Activated naive CD4-positive, alpha-beta T cell treated with anti-CD3 and anti-CD28 coated beads, Interleukin-2, amount 10 ng/mL, durations not matched to agents 7 days and 5 days (primary cell): Measurements from ENCODE around the gene NOP56.
A peak's percentile ranks its signal among the peaks of the same experiment; 100 is the strongest.

Source experiments
- CTCF ChIA-PET: fragments of 350-600 bp; sonication (Branson Sonifier 250); formaldehyde crosslinking; loops from one replicate; lab custom pipeline; 2021; ENCODE audit warnings: antibody characterized with exemption; lab: Charles Lee
- DNase-seq: peaks from one replicate; pipeline ENCODE4 v3.0.0-alpha.2; 2020
- H3K27ac Mint-ChIP-seq: one replicate; pipeline ENCODE4 v1.8.0; 2021; ENCODE audit warnings: mild to moderate bottlenecking, moderate library complexity, mixed read lengths
- H3K27me3 Mint-ChIP-seq: one replicate; pipeline ENCODE4 v1.8.0; 2021; ENCODE audit warnings: mild to moderate bottlenecking, mixed read lengths
- H3K36me3 Mint-ChIP-seq: one replicate; pipeline ENCODE4 v1.8.0; 2021; ENCODE audit warnings: mixed read lengths
- H3K4me1 Mint-ChIP-seq: one replicate; pipeline ENCODE4 v1.8.0; 2021; ENCODE audit warnings: mixed read lengths
- H3K4me3 Mint-ChIP-seq: one replicate; pipeline ENCODE4 v1.8.0; 2021; ENCODE audit warnings: mild to moderate bottlenecking, moderate library complexity, mixed read lengths
- H3K9me3 Mint-ChIP-seq: one replicate; pipeline ENCODE4 v1.8.0; 2021; ENCODE audit warnings: mixed read lengths

Gene NOP56

DNA sequence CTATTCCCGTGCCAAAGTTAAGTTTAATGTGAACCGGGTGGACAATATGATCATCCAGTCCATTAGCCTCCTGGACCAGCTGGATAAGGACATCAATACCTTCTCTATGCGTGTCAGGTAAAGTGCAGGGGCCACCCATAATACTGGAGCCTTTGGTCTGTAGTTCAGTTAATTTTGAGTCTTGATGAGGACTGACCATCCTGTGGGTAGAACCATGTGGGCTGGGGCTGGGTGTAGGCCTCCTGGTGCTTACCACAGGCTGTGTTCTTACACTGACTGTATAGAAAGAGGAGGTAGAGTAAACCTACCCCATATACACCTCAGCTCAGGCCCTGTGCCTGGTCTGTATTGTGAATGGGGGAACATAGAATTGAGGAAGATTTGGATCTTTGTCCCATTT, 2.4 kb downstream of the NOP56 start:
- peak overlapping the region; percentile 31 for H3K27ac Mint-ChIP-seq
- no peaks in the 10 kb centered on the region for H3K9me3 Mint-ChIP-seq
- peaks cover 61% of the 10 kb centered on the region for H3K36me3 Mint-ChIP-seq
- H3K27me3 Mint-ChIP-seq = no peaks in the 10 kb centered on the region
- H3K4me3 Mint-ChIP-seq = peak overlapping the region; percentile 89
- peaks cover 71% of the 10 kb centered on the region for H3K4me1 Mint-ChIP-seq
- CTCF ChIA-PET = interaction anchor here (1.7 to 2.1 kb wide), 2 partner anchors 9 to 133 kb away, joined by 4 to 6 read pairs; partner anchors contain the start of gene IDH3B
- no peak for DNase-seq

DNA sequence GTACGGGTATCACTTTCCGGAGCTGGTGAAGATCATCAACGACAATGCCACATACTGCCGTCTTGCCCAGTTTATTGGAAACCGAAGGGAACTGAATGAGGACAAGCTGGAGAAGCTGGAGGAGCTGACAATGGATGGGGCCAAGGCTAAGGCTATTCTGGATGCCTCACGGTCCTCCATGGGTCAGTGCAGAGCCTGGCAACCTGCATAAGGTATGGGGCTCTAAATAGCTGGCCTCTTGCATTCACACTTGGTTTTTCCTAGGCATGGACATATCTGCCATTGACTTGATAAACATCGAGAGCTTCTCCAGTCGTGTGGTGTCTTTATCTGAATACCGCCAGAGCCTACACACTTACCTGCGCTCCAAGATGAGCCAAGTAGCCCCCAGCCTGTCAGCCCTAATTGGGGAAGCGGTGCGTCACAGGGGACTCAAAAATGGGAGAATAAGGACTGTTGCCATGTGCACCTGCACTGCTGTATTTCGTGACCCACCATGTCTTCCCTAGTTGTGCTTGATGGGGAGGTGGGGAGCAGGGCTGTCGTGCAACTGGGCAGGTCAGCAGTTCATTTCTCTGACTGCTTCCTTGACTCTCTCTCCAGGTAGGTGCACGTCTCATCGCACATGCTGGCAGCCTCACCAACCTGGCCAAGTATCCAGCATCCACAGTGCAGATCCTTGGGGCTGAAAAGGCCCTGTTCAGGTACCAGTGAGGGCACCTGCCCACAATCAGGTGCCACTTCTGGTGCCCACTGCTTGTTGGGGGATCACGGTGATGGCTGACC, 3.1 kb downstream of the NOP56 start:
- Mint-ChIP-seq H3K36me3 (peaks cover 66% of the 10 kb centered on the region), H3K9me3 (no peaks in the 10 kb centered on the region), H3K4me1 (peaks cover 65% of the 10 kb centered on the region), H3K4me3 (peak overlapping the region; percentile 89), H3K27me3 (no peaks in the 10 kb centered on the region), H3K27ac (peak overlapping the region; percentile 31)
- DNase-seq = no peak
- CTCF ChIA-PET = interaction anchor here (1.1 to 2.1 kb wide), 3 partner anchors 8 to 133 kb away, joined by 3 to 6 read pairs (median 4); partner anchors contain the start of gene IDH3B

DNA sequence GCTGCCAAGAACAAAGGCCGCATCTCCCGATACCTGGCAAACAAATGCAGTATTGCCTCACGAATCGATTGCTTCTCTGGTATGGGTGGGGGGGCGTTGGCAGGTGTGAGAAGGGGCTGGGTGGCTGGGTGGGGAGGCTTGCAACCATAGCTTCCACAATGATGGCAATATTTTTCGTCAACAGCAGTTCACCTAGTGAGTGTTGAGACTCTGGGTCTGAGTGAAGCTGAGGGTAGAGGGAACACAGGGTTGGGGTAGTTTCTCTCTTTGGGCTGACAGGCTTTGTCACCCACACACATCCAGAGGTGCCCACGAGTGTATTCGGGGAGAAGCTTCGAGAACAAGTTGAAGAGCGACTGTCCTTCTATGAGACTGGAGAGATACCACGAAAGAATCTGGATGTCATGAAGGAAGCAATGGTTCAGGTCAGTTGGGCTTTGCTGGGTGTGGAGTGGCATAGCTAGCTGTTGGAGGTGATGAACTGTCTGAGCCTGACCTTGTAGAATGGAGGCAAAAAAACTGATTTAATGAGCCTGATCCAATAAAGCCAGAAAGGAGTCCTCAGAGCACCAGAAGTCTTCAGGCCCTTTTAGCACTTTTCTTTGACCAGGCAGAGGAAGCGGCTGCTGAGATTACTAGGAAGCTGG, 4.2 kb downstream of the NOP56 start:
- H3K4me3 Mint-ChIP-seq = no peak overlapping the region
- DNase-seq = no peak
- CTCF ChIA-PET = interaction anchor here (1.1 kb wide), 1 partner anchor 132 kb away, joined by 3 read pairs; no protein-coding TSS in a partner anchor
- H3K9me3 Mint-ChIP-seq = no peaks in the 10 kb centered on the region
- H3K27ac Mint-ChIP-seq = no peak overlapping the region
- peaks cover 61% of the 10 kb centered on the region for H3K4me1 Mint-ChIP-seq
- H3K36me3 Mint-ChIP-seq = peaks cover 73% of the 10 kb centered on the region
- no peaks in the 10 kb centered on the region for H3K27me3 Mint-ChIP-seq

DNA sequence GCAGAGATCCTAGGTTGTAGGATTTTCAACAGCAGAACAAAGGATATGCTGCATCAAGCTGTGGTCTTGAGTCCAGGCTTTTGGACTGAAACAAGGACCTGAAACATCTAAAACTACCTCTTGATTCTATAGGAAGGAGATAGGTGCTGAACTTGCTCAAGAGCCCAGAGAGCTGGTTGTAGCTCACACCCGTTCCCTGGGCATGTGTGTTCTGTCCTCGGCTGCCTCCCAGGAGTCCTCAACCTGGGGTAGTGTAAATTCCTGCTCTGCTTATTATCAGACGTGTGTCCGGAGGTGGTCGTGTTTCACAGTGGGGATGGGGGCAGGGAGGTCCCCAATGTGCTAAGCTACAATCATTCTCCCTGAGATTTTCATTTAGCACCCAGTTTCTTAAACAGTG, 4.8 kb downstream of the NOP56 start:
- H3K4me3 Mint-ChIP-seq = no peak overlapping the region
- no peak for DNase-seq
- H3K4me1 Mint-ChIP-seq = peaks cover 66% of the 10 kb centered on the region
- H3K27me3 Mint-ChIP-seq = no peaks in the 10 kb centered on the region
- H3K27ac Mint-ChIP-seq = no peak overlapping the region
- CTCF ChIA-PET = interaction anchor here (0.6 kb wide), 1 partner anchor 251 kb away, joined by 3 read pairs; no protein-coding TSS in a partner anchor
- H3K9me3 Mint-ChIP-seq = no peaks in the 10 kb centered on the region
- peaks cover 78% of the 10 kb centered on the region for H3K36me3 Mint-ChIP-seq

DNA sequence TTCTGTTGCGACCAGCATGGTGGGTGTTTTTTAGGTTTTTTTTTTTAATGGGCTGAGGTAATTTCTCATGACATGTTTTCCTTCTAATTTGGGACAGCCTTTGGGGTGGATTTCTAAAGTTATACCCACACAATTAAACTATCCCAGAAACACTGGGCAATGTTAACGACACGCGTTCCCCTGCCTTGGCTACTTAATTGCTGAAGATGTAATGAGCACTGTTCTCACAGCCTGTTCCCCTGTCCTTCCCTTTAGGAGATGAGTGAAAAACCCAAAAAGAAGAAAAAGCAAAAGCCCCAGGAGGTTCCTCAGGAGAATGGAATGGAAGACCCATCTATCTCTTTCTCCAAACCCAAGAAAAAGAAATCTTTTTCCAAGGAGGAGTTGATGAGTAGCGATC, 5.2 kb downstream of the NOP56 start:
- H3K4me3 Mint-ChIP-seq = no peak overlapping the region
- no peaks in the 10 kb centered on the region for H3K9me3 Mint-ChIP-seq
- no peaks in the 10 kb centered on the region for H3K27me3 Mint-ChIP-seq
- no peak for DNase-seq
- H3K4me1 Mint-ChIP-seq = peaks cover 68% of the 10 kb centered on the region
- CTCF ChIA-PET = interaction anchor here (0.6 kb wide), 1 partner anchor 251 kb away, joined by 3 read pairs; no protein-coding TSS in a partner anchor
- H3K27ac Mint-ChIP-seq = no peak overlapping the region
- H3K36me3 Mint-ChIP-seq = peaks cover 79% of the 10 kb centered on the region

DNA sequence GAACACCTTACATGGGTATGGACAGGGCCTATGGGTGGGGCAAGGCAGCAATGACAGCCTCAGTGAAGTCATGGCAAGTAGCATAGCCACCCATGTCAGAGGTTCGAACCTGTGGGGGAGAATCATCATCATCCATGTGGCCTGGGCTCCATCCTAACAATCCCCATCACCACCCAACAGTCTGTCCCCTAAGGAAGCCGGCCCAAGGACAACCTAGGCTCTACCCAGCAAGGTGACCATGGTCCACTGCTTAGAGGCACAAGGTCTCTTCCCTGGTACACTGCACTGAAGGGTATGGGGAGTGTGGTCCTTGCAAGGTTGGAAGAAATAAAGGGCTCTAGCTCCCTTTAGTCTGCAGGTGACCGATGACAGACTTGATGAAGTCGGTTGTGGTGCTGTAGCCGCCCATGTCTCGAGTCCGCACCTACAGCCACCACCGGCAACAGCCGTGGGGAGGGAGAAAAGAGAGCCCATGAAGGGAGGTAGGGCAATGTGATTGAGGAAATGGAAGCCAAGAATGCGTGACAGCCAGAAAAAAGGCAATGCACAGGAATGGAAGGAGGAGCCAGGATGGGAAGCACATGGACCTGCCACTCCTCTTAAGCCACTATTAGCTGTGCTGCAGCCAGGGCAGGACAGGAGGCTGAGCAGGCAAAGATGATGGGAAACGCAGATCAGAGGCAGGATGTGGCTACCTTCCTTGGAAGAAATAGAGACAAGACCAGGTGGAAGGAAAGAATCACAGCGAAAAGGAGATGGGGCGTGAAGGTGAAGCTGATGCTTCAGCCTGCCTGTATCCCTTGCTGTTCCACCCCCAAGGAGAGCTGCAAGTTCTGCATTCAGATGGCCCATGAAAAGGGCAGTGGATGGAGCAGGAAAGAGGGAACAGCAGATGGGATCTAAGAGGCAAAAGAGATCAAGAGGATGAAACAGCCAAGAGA, 6.3 kb downstream of the NOP56 start:
- Mint-ChIP-seq H3K36me3 (peaks cover 74% of the 10 kb centered on the region), H3K27me3 (no peaks in the 10 kb centered on the region), H3K4me3 (no peak overlapping the region), H3K27ac (peak overlapping the region; percentile 78), H3K4me1 (peaks cover 70% of the 10 kb centered on the region), H3K9me3 (no peaks in the 10 kb centered on the region)
- DNase-seq = no peak
- CTCF ChIA-PET = no interaction called here

DNA sequence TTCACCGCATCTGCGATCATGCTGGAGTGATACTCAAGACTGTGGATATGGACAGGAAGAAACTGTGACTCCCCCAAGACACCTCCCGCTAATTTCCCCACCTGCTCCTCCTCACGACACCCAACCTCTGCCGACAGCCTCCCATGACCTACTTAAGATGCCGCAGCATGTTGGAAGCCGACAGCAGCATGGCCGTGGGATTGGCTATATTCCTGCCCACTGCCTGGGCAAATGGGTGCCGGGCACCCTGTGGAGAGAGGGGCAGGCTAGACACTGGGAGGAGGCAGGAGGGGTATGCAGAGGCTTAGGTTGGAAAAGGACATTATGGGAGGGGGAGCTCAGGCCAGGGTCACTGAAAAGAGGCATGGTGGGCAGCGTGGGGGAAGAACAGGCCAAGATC, 7.1 kb downstream of the NOP56 start:
- no peak for DNase-seq
- H3K9me3 Mint-ChIP-seq = no peaks in the 10 kb centered on the region
- H3K36me3 Mint-ChIP-seq = peaks cover 68% of the 10 kb centered on the region
- H3K27ac Mint-ChIP-seq = no peak overlapping the region
- CTCF ChIA-PET = no interaction called here
- H3K4me1 Mint-ChIP-seq = peaks cover 67% of the 10 kb centered on the region
- no peak overlapping the region for H3K4me3 Mint-ChIP-seq
- H3K27me3 Mint-ChIP-seq = no peaks in the 10 kb centered on the region

DNA sequence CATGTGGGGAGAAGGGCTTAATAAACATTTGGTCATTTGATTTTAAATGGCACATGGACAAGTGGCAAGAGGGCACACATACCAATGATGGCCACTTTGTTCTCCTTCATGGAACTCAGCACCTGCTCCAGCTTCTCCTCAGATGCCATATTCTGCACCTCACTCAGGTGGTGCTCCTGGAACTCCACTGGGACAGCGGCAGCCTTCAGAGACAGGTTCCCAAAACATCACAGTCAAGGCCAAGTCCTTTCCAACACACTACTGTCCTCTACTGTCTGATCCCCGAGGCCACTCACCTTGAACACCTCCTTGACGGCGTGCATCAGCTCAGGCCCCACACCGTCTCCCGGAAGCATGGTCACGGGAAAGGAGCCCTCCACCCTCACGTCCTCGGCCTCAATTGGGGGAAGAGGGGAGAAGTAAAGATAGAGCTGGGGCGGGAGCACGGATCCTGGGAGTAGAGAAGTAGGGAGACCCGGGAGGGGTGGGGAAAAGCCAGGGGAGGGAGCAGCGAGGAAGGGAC, 11.0 kb downstream of the NOP56 start:
- Mint-ChIP-seq H3K36me3 (peaks cover 34% of the 10 kb centered on the region), H3K27me3 (no peaks in the 10 kb centered on the region), H3K9me3 (no peaks in the 10 kb centered on the region), H3K4me3 (peak overlapping the region; percentile 90), H3K4me1 (peaks cover 39% of the 10 kb centered on the region), H3K27ac (peak overlapping the region; percentile 95)
- CTCF ChIA-PET = interaction anchor here (2.1 kb wide), 1 partner anchor 9 kb away, joined by 6 read pairs; no protein-coding TSS in a partner anchor
- no peak for DNase-seq

DNA sequence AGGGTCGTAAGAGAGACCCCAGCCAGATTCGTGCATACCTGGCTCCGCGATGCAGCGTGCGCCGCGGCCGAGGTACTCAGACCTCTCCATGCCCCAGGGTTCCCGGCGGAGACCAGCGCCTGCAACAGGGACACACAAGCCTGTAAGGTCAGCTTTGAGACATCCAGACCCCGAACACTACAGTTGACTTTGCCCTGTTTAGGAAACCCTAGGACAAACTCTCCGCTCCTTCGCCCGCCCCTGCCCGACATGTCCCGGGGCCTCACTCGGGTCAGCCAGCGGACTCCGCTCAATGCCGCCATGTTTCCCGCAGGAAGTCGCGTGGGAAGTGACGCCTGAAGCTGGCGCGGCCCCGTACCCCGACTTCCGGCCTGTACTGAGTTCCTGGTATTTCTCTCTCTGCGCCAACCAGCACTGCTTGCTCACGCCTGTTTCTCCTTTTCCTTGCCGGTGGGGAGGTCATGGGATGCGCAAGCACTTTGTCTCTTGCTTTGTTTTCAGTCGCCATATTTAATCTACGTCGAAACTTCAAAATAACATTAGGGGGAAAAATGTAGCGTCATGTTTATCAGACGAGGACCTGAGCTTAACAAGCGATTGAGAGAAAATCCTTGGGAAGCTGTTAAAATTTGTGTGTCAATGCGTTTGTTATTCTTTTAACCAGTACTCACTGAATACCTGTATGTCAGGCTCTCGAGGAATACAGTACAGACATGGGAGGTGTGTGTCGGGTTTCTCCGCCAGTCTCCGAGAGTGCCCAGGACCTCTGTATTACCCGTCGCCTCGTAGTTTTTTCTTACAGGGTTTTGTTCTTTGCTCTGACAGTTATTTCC, 11.7 kb downstream of the NOP56 start, which contains the start of gene IDH3B:
Gene IDH3B, minus strand, starts transcription at position 330 of the 833 bp plus-strand sequence. Its CDS starts 28 bp downstream, at position 302.
- CTCF ChIA-PET = interaction anchor here (2.1 kb wide), 1 partner anchor 9 kb away, joined by 6 read pairs; no protein-coding TSS in a partner anchor

DNA sequence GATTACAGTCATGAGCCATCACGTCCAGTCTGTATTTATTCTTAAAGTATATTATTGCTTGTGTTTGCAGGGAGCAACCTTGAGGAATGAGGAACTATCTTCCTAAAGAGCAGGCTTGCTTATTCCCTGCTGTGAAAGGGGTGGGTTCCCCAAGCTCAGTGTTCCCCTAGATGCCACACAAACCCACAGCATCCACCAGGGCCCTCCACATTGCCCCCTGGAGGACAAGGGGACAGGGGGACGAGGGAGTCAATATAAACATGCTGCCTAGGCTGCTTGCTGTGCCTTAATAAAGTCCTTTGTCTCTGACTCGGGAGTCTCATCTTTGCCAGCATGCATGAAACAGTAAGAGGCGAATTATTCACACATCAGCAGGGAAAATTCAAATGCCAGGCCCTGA, 19.5 kb downstream of the NOP56 start:
- no peak overlapping the region for H3K27ac Mint-ChIP-seq

More for the DNA sequence above, 11.7 kb downstream of the NOP56 start, which contains the start of gene IDH3B:
- no peaks in the 10 kb centered on the region for H3K9me3 Mint-ChIP-seq
- peak; percentile 96 for DNase-seq
- no peaks in the 10 kb centered on the region for H3K27me3 Mint-ChIP-seq
- peak within 1 kb of the TSS; percentile 95 for H3K27ac Mint-ChIP-seq
- H3K36me3 Mint-ChIP-seq = peaks cover 27% of the 10 kb centered on the region
- H3K4me3 Mint-ChIP-seq = peak within 1 kb of the TSS; percentile 90
- H3K4me1 Mint-ChIP-seq = peaks cover 32% of the 10 kb centered on the region

DNA sequence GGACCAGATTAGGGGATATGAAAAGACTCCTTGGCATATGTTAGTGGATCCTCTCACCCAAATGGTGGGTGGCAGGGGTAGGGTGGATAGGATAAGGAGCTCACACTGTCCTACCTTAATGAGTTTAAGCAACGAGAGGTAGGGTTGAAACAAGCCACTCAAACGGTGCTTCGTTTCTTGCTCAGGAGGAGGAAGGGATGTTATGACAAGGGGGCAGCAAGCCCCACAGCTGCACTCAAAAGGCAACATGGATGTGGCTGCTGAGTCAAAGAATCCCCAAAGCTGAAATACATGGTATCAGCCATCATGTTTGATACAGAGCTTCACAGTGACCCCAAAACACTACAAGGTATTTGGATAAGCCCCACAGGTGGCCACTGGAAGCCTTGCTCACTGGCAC, 20.0 kb downstream of the NOP56 start:
- H3K27me3 Mint-ChIP-seq = peaks cover 24% of the 10 kb centered on the region
- no peak overlapping the region for H3K4me3 Mint-ChIP-seq
- no peaks in the 10 kb centered on the region for H3K9me3 Mint-ChIP-seq
- CTCF ChIA-PET = interaction anchor here (2.5 kb wide), 1 partner anchor 22 kb away, joined by 8 read pairs; no protein-coding TSS in a partner anchor
- no peaks in the 10 kb centered on the region for H3K36me3 Mint-ChIP-seq
- H3K27ac Mint-ChIP-seq = no peak overlapping the region
- H3K4me1 Mint-ChIP-seq = no peaks in the 10 kb centered on the region
- DNase-seq = no peak

More for the DNA sequence above, 19.5 kb downstream of the NOP56 start:
- CTCF ChIA-PET = interaction anchor here (0.8 to 2.0 kb wide), 2 partner anchors 17 to 18 kb away, joined by 3 to 5 read pairs; no protein-coding TSS in a partner anchor
- no peak for DNase-seq
- Mint-ChIP-seq H3K4me3 (no peak overlapping the region), H3K36me3 (no peaks in the 10 kb centered on the region), H3K4me1 (no peaks in the 10 kb centered on the region), H3K27me3 (peaks cover 24% of the 10 kb centered on the region), H3K9me3 (no peaks in the 10 kb centered on the region)

DNA sequence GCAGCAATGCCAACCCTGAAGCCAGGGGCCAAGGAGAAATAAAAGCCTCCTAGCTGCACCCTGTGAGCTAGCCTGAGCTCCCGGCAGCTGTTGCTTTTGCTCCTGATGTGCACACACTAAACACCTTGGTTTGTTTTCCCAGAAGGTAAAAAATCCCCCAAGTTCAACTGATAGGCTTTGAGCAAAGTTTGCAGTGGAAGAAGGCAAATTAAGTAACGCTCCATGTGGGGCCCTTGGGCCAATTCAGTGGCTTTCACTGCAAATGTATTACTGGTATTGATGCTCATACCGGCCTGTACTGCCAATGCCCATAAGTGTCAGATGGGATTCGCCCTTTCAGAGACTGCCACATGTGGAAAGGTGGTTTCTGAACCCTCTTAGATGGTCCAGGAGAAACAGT, 21.0 kb downstream of the NOP56 start:
- no peaks in the 10 kb centered on the region for H3K36me3 Mint-ChIP-seq
- peaks cover 24% of the 10 kb centered on the region for H3K27me3 Mint-ChIP-seq
- CTCF ChIA-PET = interaction anchor here (0.7 to 2.5 kb wide), 6 partner anchors 23 to 640 kb away, joined by 3 to 8 read pairs (median 3); no protein-coding TSS in a partner anchor
- H3K9me3 Mint-ChIP-seq = no peaks in the 10 kb centered on the region
- no peak overlapping the region for H3K27ac Mint-ChIP-seq
- H3K4me3 Mint-ChIP-seq = no peak overlapping the region
- no peaks in the 10 kb centered on the region for H3K4me1 Mint-ChIP-seq
- DNase-seq = no peak
